Ramos (cell line): ENCODE measurements around the gene TNMD.
"Not testable (repeated sequence)": the region's sequence is repeated elsewhere in the genome, so short reads cannot be mapped to it uniquely, and the experiment has no call there.

ENCODE experiments used
- in situ Hi-C: fragments of 300-500 bp; cut with MboI; formaldehyde crosslinking; loops from one replicate; pipeline ENCODE4 v1.14.3; 2022; ENCODE audit warnings: low sequenced_read_pairs; ENCODE audit not compliant: unreplicated experiment

The TNMD gene

DNA sequence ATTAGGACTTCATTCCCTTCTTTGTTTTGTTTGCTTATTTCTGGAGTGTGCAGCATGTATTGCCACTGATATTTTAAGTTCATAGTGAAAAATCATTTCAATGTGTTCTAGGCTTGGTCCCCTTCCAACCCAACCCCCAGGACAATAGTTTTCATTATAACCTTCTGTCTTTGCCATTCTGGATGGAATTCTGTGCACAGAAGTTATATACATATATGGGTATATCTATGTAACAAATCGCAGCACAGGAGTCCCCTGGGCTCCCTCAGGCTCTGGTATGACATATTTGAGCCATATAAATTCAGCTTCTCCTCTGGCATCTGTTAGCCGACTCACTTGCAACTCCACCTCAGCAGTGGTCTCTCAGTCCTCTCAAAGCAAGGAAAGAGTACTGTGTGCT, at the start of gene TNMD:
TSS of gene TNMD (plus strand) at position 326 of the 400 bp plus-strand sequence. CDS start 83 bp downstream, outside the sequence.
- in situ Hi-C loops, result no loop called here

DNA sequence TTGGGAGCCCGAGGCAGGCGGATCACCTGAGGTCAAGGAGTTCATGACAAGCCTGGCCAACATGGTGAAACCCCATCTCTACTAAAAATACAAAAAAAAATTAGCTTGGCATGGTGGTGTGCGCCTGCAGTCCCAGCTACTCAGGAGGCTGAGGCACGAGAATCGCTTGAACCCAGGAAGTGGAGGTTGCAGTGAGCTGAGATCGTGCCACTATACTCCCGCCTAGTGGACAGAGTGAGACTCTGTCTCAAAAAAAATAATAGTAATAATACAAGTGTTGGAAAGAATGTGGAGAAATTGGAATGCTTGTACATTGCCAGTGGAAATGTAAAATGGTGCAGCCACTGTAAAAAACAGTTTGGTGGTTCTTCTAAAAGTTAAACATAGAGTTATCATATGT, 19.2 kb upstream of the TNMD start:
- in situ Hi-C loops, result not testable (repeated sequence)

DNA sequence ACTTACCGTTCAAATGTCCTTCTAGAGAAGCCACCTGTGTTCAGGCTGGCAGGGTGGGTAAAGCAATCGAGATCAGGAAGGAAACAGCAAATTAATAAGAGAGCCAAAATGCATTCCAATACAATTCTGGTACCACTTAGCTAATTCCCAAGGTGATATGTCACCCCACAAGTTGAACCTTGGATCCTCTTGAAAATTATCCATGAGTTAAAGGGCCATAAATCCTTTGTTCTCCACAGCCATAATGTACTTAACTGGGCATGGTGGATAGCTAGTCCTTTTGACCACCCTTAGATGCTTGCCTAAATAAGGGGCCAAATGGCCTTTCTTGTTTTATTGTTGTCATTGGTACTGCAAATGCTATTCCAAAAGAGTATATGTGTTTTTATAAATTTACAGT, 2.0 kb downstream of the TNMD start:
- in situ Hi-C loops, result no loop called here

DNA sequence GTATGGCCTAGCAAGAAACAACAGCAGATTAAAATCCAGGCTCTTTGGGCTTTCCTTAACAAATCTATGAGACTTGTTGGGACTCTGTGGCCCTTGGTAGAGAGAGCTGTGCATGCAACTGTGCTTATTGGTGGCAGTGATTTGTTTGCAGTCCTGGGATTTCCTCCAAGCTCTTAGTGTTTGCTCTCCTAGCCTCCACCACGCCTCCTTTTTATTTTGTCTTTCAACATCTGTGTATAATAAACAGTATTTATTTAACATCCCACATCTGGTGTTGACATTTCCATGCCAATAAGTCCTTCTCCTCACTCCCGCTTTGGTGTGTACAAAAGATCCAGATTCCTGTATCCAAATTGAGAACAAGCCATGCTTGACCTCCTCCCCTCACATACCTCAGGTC, 3.1 kb downstream of the TNMD start:
- in situ Hi-C loops, result no loop called here

DNA sequence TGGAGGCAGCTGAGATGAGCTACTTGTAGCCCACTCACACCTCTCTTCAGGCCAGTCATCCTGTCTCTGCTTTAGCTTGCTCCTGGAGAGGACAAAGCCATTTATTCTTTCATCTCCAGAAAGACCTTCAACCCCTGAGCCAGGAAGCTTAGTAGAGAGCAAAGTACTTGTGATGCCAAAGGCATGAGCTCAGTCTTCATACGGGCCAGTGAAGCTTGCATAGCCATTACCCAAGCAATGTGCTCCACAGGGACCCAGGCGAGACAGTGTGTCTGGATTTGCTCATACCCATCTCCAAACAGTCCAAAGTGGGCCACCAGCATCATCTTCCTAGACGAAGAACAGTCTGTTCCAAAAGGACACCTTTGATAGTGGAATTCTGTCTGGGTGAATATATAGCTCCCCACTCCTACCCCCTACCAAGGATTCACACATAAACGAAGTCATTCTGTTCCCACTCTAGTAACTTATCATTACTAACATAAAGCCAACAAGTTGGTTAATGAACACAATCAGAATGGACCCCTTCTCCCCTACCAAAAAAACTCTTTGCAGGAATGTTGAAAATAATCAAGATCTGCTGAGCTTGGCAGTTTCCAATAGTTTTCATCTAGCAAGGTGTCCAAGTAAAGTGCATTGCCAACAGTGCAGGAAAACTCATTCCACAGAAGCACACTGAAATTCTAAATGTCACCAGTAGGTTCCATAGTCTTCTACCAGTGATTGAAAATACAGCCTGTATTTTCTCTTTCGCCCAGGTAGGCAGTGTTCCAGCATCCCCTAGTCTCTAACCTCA, 6.7 kb downstream of the TNMD start:
- in situ Hi-C loops, result no loop called here

DNA sequence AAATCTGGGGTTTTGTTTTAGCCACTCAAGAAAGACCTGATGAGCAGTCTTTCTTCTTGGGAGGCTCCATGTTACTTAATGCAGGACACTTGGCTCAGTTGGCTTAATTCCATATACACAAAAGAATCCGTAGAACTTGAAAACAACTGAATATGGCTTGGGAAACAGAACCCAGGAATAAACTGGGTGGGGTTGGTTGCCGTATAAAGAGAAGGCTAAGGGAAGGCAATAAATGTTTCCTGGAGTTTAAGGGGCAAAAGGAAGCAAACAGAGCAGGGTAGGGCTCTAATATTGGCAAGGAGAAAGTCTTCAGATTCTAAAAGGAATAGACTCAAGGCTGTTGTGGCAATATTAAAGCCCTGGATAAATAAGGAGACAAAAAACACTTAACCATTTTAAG, 8.4 kb downstream of the TNMD start:
- in situ Hi-C loops, result no loop called here

DNA sequence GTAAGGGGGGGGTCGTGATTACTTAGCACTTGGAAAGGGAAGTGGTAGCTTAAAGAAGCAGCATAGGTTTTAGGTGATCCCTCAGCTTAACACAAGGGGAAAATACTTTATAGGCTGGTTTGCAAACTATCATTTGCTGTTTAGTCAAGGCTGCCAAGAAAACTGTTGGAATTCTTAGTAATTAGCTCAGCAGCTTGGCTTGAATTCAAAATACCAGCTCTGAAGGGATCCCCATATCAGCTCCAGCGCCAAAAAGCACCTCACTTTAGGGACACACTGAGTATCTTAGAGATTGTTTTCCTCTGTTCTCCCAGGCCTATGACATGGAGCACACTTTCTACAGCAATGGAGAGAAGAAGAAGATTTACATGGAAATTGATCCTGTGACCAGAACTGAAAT, 8.8 kb downstream of the TNMD start:
- in situ Hi-C loops, result no loop called here

DNA sequence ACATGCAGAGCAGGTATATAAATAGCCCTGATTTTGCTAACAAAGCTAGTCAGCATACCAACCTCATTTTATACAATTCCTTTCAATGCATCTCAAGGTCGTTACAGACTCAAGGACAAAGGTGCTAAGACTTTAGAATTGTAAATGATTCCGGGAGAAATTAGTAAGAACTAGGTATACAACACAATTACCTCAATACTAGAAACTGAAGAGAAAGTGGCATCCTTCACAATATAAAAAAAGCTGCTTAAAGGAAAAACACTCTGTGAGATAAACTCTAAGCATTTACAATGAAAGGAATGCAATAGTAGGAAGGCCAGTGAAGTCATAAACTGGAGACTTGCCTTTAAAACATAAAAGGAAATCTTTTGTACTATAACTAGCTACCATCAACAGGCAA, 11.9 kb downstream of the TNMD start:
- in situ Hi-C loops, result no loop called here

DNA sequence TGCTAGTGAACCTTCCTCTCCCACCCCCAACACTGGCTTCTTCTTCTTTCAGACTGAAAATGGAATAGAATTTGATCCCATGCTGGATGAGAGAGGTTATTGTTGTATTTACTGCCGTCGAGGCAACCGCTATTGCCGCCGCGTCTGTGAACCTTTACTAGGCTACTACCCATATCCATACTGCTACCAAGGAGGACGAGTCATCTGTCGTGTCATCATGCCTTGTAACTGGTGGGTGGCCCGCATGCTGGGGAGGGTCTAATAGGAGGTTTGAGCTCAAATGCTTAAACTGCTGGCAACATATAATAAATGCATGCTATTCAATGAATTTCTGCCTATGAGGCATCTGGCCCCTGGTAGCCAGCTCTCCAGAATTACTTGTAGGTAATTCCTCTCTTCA, 14.7 kb downstream of the TNMD start:
- in situ Hi-C loops, result no loop called here

DNA sequence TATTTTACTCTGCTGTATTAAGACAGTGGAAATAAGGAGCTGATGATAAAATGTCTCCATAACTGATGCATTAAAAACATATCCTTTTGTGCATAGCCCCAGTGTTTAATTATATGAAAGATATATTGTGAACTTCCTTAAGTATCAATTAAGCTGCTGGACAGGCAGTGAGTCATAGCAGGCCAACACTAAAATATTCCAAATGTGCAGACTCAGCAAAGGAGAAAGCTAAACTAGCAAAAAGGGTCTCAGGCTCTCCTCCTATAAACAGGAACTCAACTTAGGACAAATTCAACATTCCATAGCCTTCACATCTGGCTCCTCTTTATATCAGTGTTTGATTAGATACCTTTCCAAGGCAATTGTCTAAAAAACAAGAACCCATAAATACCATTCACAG, 15.6 kb downstream of the TNMD start:
- in situ Hi-C loops, result no loop called here

DNA sequence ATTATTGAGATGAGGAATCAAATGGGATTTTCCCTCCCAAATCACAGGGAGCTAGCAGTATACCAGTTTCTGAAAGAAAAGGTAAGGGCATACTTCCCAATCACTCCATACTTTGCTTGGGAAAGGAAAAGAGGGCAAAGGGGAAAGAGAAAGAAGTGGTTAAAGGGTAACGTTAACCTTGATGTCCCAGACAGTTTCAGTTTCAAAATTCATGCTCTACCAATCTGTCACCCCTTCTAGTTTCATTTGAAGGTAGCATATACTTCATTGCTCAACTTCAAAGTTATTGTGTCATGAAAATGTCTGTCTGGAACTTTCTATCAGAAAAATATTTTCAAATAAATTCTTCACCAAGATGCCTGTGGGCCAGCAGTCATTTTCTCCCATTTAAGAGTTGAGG, 16.0 kb downstream of the TNMD start:
- in situ Hi-C loops, result no loop called here

DNA sequence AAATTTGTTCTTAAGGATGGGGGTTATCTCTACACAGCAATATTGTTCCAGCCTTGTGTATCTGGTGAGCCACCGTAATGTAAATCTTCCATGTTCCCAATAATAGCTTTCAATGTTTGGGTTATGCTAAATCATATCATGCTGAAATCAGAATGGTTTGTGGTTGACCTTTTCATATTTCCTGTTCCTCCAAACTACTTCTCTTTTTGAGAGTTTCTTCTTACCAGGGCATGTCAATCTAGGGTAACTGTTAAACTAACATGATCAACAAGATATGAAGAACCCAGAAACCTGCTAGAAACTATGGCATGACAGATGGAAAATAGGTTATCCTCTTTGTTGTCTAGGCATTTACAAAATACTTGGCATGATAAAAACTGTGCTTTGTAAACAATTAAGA, 22.0 kb downstream of the TNMD start:
- in situ Hi-C loops, result no loop called here

DNA sequence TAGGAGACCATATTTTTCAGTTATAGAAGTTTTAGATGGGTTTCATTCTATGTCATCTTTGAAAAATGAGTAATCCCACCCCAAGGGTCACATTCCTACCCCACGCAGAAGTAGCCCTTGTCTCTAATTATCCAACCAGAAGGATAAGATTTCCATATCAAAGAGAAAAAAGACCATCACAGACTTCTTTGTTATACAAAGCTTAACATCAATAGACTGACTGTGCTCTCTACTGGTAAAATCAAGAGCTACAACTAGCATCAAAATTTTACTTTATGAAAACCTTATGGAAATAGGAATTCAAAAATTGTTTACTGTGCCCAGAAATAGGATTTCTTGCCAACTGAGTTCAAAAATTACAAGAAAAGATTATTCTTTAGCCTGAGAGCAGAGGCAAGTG, 24.9 kb downstream of the TNMD start:
- in situ Hi-C loops, result no loop called here

DNA sequence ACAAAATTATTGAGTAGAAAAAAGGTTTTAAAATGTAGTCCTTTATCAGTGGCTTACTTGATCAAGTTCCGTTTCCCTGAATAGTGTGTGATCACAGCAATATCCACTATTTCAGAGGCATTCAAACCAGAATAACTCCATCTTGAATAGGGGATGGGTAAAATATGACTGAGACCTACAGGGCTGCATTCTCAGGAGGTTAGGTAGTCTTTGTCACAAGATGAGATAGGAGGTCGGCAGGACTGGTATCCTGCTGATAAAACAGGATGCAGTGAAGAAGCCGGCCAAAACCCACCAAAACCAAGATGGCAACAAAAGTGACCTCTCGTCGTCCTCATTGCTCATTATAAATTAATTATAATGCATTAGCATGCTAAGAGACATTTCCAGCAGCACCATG, 27.2 kb downstream of the TNMD start:
- in situ Hi-C loops, result no loop called here

DNA sequence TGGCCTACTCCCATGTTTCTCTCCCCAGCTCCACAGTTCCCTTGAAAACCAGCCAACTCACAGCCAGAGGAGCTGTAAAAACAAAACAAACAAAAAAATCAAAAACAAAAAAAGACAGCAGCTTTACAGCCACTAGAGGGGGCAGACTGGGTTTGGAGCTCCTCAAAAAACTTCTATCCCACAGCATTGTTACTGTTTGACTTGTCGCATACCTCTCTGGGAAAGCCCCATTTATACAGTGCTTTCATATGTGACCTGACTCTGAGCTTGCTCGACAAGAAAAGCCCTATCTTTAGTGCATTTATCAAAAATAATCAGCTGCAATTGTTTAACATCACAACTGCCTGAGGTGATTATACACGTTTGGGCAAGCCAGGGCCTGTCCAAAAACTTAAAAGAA, 30.3 kb downstream of the TNMD start:
- in situ Hi-C loops, result no loop called here

DNA sequence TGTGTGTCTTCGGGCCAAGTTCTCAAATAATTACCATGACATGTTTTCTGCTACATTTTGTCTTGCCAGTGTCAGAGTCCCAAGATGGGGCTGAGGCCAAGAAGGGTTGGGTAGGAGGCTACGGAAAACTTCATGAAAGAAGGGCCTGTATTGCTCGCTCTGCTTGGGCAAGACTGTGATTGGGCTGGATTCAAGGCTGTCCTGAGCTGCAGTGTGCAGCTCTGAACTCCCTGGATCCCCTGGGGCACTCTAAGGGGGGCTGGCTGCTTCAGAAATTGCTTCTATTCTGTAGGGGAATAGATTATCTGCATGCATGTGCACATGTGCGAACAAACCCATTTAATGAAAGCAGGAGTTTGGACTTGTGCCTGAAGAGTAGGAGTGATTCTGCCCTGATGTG, 38.3 kb downstream of the TNMD start:
- in situ Hi-C loops, result no loop called here

DNA sequence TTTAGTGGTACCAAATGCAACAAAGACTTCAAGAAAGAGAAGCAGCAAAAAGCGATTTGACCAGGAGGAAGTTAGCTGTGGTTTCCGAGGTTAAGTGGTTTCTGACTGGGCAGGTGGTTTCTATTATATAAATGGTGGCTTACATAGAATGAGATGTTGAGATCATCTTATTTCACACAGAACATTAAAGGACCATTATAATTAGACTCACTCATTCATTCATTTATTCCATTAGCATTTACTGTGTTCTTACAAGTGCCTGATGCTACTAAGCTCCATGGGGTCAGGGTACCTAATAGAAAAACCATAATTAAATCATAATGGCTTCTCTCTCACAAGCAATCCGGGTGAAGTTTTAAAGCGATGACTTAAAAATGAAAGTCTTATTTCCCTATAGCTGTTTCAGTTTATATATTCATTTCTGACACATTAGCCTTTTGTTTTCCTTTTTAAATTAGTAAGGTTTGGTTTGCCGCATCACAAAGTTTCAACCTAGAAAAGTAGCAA, 41.3 kb downstream of the TNMD start:
- in situ Hi-C loops, result no loop called here

DNA sequence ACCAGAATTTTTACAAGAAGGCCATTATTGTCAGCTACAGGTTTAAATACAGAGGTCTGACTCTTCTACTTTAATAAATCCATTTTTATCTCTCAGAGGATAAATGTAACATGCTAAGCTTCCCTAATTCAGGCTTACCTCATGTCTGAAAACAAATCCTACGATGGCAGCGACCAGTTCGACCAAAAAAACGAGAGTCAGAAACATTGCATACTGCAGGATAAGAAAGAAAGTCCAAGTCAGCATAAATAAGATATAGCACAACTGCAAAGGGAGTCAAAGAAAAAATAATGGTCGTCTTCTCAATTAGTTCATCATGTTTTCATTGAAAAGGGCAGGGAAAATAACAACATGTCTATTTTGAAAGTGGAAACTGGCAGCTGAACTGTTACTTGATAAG, 50.3 kb downstream of the TNMD start:
- in situ Hi-C loops, result no loop called here

DNA sequence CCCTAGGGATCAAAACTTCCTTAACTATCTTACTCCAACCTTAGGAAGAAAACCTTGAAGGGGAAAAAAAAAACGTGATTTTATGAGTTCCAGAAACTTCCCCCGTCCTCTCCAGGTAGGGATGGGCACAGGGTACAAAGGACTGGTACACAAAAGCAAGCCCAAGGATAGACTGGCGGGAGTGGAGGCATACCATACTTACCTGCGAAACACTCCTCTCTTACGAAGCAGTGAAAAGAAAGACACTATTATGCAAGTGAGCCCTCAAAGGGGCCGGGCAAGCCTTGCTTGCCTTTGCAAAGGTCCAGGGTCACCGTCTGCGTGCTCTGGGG, 51.2 kb downstream of the TNMD start:
- in situ Hi-C loops, result no loop called here

DNA sequence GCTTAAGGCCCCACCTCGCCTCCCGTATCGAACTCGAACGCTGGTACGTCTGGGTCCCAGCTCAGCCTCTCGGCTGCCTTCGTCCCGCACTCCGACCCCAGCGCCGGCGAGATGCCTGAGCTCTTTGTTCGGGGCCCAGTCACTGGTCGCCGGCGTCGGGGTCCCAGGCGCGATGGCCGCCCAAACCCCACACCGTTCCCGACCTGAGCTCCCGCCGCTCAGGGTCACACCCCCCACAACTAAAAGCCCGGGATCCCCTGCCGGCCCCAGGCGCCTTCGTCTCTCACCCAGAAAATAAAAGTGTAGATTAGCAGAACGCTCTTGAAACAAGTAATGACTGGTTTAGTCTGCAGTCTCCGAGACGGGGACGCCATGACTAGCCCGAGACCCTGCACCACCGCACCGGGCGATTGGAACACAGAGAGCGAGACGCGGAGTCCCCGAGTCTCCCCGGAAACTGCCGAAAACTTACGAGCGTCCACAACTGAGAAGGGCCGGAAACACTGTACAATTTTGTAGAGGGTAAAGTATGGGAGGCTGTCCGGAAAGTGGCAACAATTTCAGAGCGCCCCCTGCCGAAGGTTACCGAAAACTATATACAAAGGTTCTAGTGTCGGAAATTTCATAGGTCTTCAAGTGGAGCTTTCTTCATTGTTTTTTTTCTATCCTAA, 51.7 kb downstream of the TNMD start, which contains the start of gene TSPAN6:
TSS of gene TSPAN6 (minus strand) at position 486 of the 671 bp plus-strand sequence. CDS start at position 374, 112 bp downstream.
- in situ Hi-C loops, result no loop called here

DNA sequence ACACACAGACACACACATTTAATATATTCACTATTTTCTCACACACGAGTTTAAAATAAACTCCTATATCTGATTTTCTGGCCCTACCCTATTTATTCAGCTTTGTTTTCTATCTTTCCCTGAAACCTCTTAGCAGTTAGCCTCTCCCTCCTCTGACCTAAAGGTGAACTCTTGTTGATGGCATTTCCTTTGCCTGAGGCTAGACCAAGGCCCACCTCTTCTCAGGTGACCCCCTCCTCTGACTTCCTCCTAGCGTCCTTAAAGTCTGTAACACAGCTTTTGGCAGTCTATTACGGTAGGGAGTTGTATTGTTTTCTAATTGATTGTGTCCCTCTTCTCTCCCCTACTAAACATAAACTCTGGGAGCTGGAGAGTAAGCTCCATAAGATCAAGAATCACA, 57.6 kb downstream of the TNMD start:
- in situ Hi-C loops, result no loop called here

DNA sequence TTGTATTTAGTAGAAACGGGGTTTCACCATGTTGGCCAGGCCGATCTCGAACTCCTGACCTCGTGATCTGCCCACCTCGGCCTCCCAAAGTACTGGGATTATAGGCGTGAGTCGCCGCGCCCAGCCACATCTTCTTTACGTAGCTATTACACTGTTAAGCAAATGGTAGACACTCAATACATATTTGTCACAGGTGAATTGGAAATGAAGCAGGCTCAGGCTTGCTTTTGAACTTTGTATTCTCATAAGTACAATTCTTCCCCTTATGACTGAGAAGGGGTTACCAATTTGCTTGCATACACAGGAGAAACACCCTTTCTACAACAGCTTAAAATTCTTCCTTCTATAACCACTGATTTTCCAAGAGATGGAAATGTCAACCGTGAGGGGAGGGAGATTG, 58.5 kb downstream of the TNMD start:
- in situ Hi-C loops, result no loop called here
